ENCODE results near the gene TMEM125.

Gene TMEM125

DNA sequence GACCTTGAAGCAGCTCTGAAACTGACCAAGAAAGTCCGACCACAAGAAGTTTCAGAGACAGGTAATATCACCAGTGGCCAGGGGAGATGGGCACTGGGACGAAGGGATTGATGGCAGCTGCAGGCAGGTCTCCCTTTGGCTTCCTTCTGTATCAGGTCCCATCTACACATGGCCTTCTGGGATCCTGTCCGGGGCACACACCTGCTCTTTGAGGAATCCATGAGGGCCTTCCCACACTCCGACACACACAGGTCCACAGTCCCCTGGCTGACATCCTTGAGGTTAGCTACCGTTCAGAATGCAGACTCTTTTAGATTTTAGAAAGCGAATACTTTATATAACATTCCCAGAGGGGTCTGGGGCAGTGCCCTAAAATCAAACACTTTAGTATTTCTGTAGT is 26.5 kb upstream of the TMEM125 start:
- in situ Hi-C loops (cut with HindIII; ENCODE audit: low sequenced_read_pairs): no loop called here
- no peak for DNase-seq (ENCODE audit: low read depth, low spot score)
- no peak overlapping the region for H3K4me3 ChIP-seq (ENCODE audit: low read depth, low read length)
- TF ChIP-seq, protein P1, sequence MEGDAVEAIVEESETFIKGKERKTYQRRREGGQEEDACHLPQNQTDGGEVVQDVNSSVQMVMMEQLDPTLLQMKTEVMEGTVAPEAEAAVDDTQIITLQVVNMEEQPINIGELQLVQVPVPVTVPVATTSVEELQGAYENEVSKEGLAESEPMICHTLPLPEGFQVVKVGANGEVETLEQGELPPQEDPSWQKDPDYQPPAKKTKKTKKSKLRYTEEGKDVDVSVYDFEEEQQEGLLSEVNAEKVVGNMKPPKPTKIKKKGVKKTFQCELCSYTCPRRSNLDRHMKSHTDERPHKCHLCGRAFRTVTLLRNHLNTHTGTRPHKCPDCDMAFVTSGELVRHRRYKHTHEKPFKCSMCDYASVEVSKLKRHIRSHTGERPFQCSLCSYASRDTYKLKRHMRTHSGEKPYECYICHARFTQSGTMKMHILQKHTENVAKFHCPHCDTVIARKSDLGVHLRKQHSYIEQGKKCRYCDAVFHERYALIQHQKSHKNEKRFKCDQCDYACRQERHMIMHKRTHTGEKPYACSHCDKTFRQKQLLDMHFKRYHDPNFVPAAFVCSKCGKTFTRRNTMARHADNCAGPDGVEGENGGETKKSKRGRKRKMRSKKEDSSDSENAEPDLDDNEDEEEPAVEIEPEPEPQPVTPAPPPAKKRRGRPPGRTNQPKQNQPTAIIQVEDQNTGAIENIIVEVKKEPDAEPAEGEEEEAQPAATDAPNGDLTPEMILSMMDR (IDR thresholded peaks at IDR 0.05; ENCODE audit: low read depth, low read length): no peak

- in situ Hi-C loops (cut with HindIII; ENCODE audit: low sequenced_read_pairs): no loop called here
- DNase-seq (ENCODE audit: low read depth, low spot score): no peak
- TF ChIP-seq, protein P1 (IDR thresholded peaks at IDR 0.05; ENCODE audit: low read depth, low read length): no peak
- no peak overlapping the region for H3K4me3 ChIP-seq (ENCODE audit: low read depth, low read length)
Measured at GRCh38 chr1:43246466-43247213, 23.1 kb upstream of the TMEM125 start.

DNA sequence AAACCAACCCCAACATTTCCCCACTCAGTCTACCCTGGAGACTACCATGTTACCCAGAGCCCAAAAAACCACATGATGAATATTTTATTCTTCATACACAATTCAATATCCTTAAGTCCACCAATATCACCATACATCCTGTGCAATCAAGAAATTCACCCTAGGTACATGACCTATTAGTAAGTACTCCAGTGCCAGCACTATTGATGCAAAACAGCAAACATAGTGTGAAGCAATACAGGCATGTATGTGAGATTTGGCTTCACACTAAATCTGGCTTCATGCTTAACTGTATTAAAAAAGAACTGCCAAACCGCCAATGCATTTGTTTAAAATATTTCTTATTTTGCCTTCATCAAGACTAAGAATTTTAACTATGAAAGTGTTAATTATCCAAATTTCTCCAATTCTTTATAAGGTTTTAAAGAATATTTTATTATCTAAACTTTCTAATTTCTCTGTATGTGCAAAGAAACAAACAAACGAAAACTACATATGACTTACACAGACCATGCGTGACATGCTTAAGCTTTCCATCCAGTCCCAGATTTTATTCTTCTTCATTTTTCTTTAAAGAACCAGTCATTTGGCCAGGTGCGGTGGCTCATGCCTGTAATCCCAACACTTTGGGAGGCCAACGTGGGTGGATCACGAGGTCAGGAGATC is 22.4 kb upstream of the TMEM125 start:
- TF ChIP-seq, protein P1 (IDR thresholded peaks at IDR 0.05; ENCODE audit: low read depth, low read length): no peak
- no peak overlapping the region for H3K4me3 ChIP-seq (ENCODE audit: low read depth, low read length)
- in situ Hi-C loops (cut with HindIII; ENCODE audit: low sequenced_read_pairs): no loop called here
- DNase-seq (ENCODE audit: low read depth, low spot score): no peak

DNA sequence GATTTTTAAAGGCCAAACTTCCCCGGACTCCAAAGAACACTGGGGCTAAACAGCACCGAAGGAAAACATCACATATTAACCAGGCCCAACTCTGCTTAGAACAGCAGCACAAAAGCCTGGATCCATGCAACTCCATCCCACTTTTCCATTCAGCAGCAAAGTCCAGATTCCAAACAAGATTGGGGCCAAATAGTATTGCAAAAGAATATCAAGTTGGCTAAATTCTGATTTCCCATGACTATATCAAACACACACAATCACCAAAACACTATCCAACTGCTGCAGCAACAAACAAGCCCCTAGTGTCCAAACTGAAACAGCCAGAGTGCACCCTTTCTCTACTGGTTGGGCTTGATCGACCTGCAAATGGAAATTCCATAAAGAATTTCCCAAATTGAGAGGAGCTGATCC is 19.4 kb upstream of the TMEM125 start:
- H3K4me3 ChIP-seq (ENCODE audit: low read depth, low read length): no peak overlapping the region
- DNase-seq (ENCODE audit: low read depth, low spot score): no peak
- in situ Hi-C loops (cut with HindIII; ENCODE audit: low sequenced_read_pairs): no loop called here
- TF ChIP-seq, protein P1 (IDR thresholded peaks at IDR 0.05; ENCODE audit: low read depth, low read length): no peak

DNA sequence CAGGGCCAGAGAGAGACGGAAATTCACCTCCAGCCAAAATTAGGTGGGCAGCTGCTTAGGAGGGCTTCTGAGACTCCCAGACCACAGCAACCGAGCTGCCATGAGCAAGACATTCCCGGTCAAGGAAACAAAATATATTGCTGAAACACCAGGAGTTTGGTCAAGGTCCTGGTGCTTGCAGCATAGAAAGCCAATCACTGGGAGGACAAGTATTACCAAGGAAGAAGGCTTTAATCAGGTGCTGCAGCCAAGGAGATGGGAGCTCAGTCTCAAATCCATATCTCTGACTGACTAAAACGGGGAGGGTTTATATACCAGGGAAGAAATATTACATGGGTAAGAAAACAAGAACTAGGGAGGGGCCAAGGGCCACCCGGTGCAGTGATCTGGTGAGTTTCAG is 18.8 kb upstream of the TMEM125 start:
- DNase-seq (ENCODE audit: low read depth, low spot score): no peak
- no peak overlapping the region for H3K4me3 ChIP-seq (ENCODE audit: low read depth, low read length)
- in situ Hi-C loops (cut with HindIII; ENCODE audit: low sequenced_read_pairs): no loop called here
- TF ChIP-seq, protein P1 (IDR thresholded peaks at IDR 0.05; ENCODE audit: low read depth, low read length): no peak

- TF ChIP-seq, protein P1 (IDR thresholded peaks at IDR 0.05; ENCODE audit: low read depth, low read length): no peak
Measured at GRCh38 chr1:43252225-43252624, 17.6 kb upstream of the TMEM125 start.

More at GRCh38 chr1:43252225-43252624, 17.6 kb upstream of the TMEM125 start:
- no peak overlapping the region for H3K4me3 ChIP-seq (ENCODE audit: low read depth, low read length)
- DNase-seq (ENCODE audit: low read depth, low spot score): no peak
- in situ Hi-C loops (cut with HindIII; ENCODE audit: low sequenced_read_pairs): no loop called here
